ENCODE measurements around the gene LINGO4.

- TF ChIP-seq POLR2A (IDR thresholded peaks at IDR 0.05; ENCODE audit: low read length) (no peak), GATA1 (IDR thresholded peaks at IDR 0.05; ENCODE audit: low read depth, low read length) (no peak)
These were observed 23.7 kb upstream of the LINGO4 start for GRCh38 chr1:151828921-151829320.

All from erythroblast (primary cell).